RWPE2 (cell line): ENCODE results near the gene EPN2.

ENCODE experiments used
- ATAC-seq: fragments of 200-7000 bp; cut with Tn5 transposase; 3 replicates; pipeline ENCODE4 v1.9.1; 2021; ENCODE audit warnings: low read depth
- DNase-seq: peaks from one replicate; pipeline ENCODE4 v3.0.0-alpha.2; 2020; ENCODE audit warnings: low spot score
- H3K27ac ChIP-seq: fragments of 450-650 bp; 2 replicates; pipeline ENCODE4 v1.5.1; 2017; ENCODE audit warnings: mild to moderate bottlenecking; ENCODE audit not compliant: poor library complexity, severe bottlenecking
- H3K27me3 ChIP-seq: fragments of 250-450 bp; sonication (Bioruptor Pico); 2 replicates; pipeline ENCODE4 v1.5.1; 2021; ENCODE audit warnings: mild to moderate bottlenecking, moderate library complexity; ENCODE audit not compliant: insufficient read depth, poor library complexity, severe bottlenecking
- H3K36me3 ChIP-seq: fragments of 250-450 bp; sonication (Bioruptor Pico); 2 replicates; pipeline ENCODE4 v1.5.1; 2020; ENCODE audit warnings: low read depth, mild to moderate bottlenecking, moderate library complexity
- H3K4me1 ChIP-seq: fragments of 250-450 bp; sonication (Bioruptor Pico); 2 replicates; pipeline ENCODE4 v1.5.1; 2021; ENCODE audit warnings: mild to moderate bottlenecking, moderate library complexity; ENCODE audit not compliant: insufficient read depth, poor library complexity, severe bottlenecking
- H3K4me3 ChIP-seq: fragments of 250-450 bp; sonication (Bioruptor Pico); 2 replicates; pipeline ENCODE4 v1.5.1; 2021; ENCODE audit warnings: mild to moderate bottlenecking, moderate library complexity; ENCODE audit not compliant: severe bottlenecking
- H3K9me3 ChIP-seq: fragments of 250-450 bp; sonication (Bioruptor Pico); 2 replicates; pipeline ENCODE4 v1.5.1; 2021; ENCODE audit warnings: mild to moderate bottlenecking, moderate library complexity; ENCODE audit not compliant: severe bottlenecking
- TF ChIP-seq, protein P1 (sequence below): fragments of 450-650 bp; IDR thresholded peaks from one replicate; pipeline ENCODE4 v1.5.1; 2017; ENCODE audit warnings: mild to moderate bottlenecking, moderate library complexity; ENCODE audit not compliant: poor library complexity, severe bottlenecking

Gene EPN2

GRCh38 chr17:19299214-19299747, 62.1 kb downstream of the EPN2 start:
- Histone ChIP-seq H3K9me3 (no peaks in the 10 kb centered on the region), H3K4me1 (no peaks in the 10 kb centered on the region), H3K36me3 (no peaks in the 10 kb centered on the region; the same call in none of the 2 replicates), H3K27ac (no peak overlapping the region), H3K4me3 (no peak overlapping the region), H3K27me3 (no peaks in the 10 kb centered on the region)
- ATAC-seq (no peak), DNase-seq (no peak)
- TF ChIP-seq, protein P1, sequence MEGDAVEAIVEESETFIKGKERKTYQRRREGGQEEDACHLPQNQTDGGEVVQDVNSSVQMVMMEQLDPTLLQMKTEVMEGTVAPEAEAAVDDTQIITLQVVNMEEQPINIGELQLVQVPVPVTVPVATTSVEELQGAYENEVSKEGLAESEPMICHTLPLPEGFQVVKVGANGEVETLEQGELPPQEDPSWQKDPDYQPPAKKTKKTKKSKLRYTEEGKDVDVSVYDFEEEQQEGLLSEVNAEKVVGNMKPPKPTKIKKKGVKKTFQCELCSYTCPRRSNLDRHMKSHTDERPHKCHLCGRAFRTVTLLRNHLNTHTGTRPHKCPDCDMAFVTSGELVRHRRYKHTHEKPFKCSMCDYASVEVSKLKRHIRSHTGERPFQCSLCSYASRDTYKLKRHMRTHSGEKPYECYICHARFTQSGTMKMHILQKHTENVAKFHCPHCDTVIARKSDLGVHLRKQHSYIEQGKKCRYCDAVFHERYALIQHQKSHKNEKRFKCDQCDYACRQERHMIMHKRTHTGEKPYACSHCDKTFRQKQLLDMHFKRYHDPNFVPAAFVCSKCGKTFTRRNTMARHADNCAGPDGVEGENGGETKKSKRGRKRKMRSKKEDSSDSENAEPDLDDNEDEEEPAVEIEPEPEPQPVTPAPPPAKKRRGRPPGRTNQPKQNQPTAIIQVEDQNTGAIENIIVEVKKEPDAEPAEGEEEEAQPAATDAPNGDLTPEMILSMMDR: no peak

- DNase-seq (no peak), ATAC-seq (no peak)
- H3K4me1 ChIP-seq: no peaks in the 10 kb centered on the region
- no peaks in the 10 kb centered on the region for H3K9me3 ChIP-seq
- TF ChIP-seq, protein P1: no peak
- H3K36me3 ChIP-seq: no peaks in the 10 kb centered on the region; the same call in none of the 2 replicates
- H3K27me3 ChIP-seq: no peaks in the 10 kb centered on the region
- no peak overlapping the region for H3K27ac ChIP-seq
- H3K4me3 ChIP-seq: no peak overlapping the region
These were observed 62.7 kb downstream of the EPN2 start for GRCh38 chr17:19299866-19300265.

DNA sequence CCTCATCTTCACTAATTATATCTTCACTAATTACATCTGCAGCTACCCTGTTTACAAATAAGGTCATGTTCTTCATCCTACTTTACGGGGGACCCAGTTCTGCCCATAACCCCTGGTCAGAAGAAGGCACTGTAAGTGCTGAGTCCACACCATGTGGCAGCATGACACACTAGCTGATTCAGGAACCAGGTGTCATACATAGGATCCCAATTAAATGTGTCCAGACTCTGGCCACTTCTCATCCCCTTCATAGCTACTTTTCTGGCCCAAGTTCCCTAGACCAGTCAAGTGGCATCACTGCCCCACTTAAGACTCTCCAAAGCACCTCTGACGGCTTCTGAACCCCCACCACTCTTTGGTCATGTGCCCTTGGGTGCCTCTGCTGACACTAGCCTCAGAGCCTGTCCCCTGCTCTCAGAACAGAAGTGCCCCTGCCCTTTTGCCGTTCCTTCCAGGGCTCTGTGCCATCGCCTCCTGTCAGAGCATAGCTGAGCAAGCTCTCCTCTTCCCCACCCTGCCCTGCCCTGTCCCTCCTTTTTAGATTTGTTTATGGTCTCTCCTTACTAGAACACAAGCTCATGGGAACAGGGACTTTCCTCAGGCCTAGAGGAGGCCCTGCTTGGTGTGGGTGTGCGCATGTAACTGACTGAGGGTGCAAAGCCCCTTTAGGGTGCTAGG, 64.2 kb downstream of the EPN2 start:
- Histone ChIP-seq H3K36me3 (no peaks in the 10 kb centered on the region; the same call in none of the 2 replicates), H3K4me3 (no peak overlapping the region), H3K4me1 (no peaks in the 10 kb centered on the region), H3K27me3 (no peaks in the 10 kb centered on the region), H3K27ac (no peak overlapping the region), H3K9me3 (no peaks in the 10 kb centered on the region)
- no peak for DNase-seq
- no peak for ATAC-seq
- TF ChIP-seq, protein P1: no peak

DNA sequence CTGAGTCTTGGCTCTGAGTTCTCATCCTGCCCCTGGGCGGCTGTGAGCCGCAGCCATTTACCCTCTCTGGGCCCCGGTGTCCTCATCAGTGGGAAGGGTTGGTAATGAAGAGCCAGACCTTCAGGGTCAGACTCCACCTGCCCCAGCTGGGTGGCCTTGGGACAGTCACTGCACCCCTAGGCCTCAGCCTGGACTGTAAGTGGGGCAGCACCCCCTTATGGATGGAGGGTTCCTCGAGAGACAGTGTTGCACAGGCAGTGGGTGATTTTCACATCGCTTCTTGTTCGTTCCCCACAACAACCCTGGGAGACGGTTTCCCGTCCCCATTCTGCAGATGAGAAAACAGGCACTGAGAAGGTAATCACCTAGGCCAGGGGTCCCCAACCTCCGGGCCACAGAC, 64.8 kb downstream of the EPN2 start:
- Histone ChIP-seq H3K27ac (no peak overlapping the region), H3K4me3 (no peak overlapping the region), H3K9me3 (no peaks in the 10 kb centered on the region), H3K4me1 (no peaks in the 10 kb centered on the region), H3K27me3 (no peaks in the 10 kb centered on the region), H3K36me3 (no peaks in the 10 kb centered on the region; the same call in none of the 2 replicates)
- TF ChIP-seq, protein P1: no peak
- ATAC-seq (no peak), DNase-seq (no peak)

DNA sequence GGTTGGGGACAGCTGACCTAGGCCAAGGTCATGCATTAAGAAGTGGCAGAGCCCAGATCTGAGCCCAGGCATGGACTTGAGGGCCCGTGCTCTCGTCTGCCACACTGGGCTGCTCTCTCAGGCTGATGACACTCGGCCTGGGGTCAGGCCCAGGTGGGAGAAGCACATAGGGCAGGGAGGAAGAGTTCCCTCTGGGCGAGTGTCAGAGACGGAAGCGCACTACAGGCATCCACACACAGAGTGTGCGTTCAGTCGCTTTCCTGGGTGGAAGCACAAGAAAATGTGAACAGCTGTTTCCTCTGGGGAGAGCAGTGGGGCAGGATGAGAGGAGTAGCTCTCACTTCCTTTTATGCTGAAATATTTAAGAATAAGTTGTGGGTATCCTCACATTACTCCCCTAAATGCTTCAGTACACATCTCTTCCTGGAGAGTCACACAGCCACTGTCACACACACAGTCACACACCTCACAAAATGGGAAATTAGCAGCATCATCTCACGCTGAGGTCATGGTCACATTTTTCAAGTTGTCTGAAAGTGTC, 65.7 kb downstream of the EPN2 start:
- no peaks in the 10 kb centered on the region for H3K9me3 ChIP-seq
- ATAC-seq (no peak), DNase-seq (no peak)
- H3K27ac ChIP-seq: no peak overlapping the region
- TF ChIP-seq, protein P1: no peak
- H3K27me3 ChIP-seq: no peaks in the 10 kb centered on the region
- no peaks in the 10 kb centered on the region for H3K4me1 ChIP-seq
- no peak overlapping the region for H3K4me3 ChIP-seq
- H3K36me3 ChIP-seq: no peaks in the 10 kb centered on the region; the same call in none of the 2 replicates
